Measurements from ENCODE around the gene MAP3K15. TPM values are rescaled to one million over a fixed set of nuclear protein-coding genes. Genes with fewer than 3 reads are reported as not detected.

MAP3K15 gene
- total RNA-seq, 4 donors from 2014 or later: not detected

- Histone ChIP-seq H3K27me3 (no peaks in the 10 kb centered on the region), H3K36me3 (no peaks in the 10 kb centered on the region), H3K27ac (no peak overlapping the region), H3K9me3 (no peaks in the 10 kb centered on the region), H3K4me1 (no peaks in the 10 kb centered on the region), H3K4me3 (replicated peaks in 1 of 3) (peak overlapping the region in 1 of 3 donors; percentile 12)
- peak; percentile 66 to 74 for DNase-seq
- TF ChIP-seq POLR2A (IDR thresholded peaks at IDR 0.05) (no peak), CTCF (IDR thresholded peaks at IDR 0.05) (peak; percentile 13 to 73 (median 56))
- intact Hi-C loops (cut with DNase I): loop anchor here (10.0 kb wide), 2 partner anchors 153 to 523 kb away; no protein-coding TSS in a partner anchor
- WGBS, 2 donors: 0 to 3% methylated on average over 5 to 9 of the region's 9 CpGs
Observed at GRCh38 chrX:19372170-19372546, 143.2 kb downstream of the MAP3K15 start.

- Histone ChIP-seq H3K4me1 (no peaks in the 10 kb centered on the region), H3K4me3 (replicated peaks in 1 of 3) (no peak overlapping the region), H3K9me3 (no peaks in the 10 kb centered on the region), H3K27ac (no peak overlapping the region), H3K27me3 (no peaks in the 10 kb centered on the region), H3K36me3 (no peaks in the 10 kb centered on the region)
- intact Hi-C loops (cut with DNase I): loop anchor here (10.0 kb wide), 2 partner anchors 155 to 525 kb away; no protein-coding TSS in a partner anchor
- TF ChIP-seq CTCF (IDR thresholded peaks at IDR 0.05) (no peak), POLR2A (IDR thresholded peaks at IDR 0.05) (no peak)
- DNase-seq: no peak
- 84 to 91% methylated on average over 5 of the region's 5 CpGs for WGBS, 2 donors
Observed at GRCh38 chrX:19370061-19370460, 145.2 kb downstream of the MAP3K15 start.

GRCh38 chrX:19368576-19368975 is 146.7 kb downstream of the MAP3K15 start:
- Histone ChIP-seq H3K9me3 (no peaks in the 10 kb centered on the region), H3K4me3 (replicated peaks in 1 of 3) (no peak overlapping the region), H3K36me3 (no peaks in the 10 kb centered on the region), H3K27me3 (no peaks in the 10 kb centered on the region), H3K27ac (no peak overlapping the region), H3K4me1 (no peaks in the 10 kb centered on the region)
- 95 to 97% methylated on average over 4 of the region's 6 CpGs for WGBS, 2 donors
- no peak for TF ChIP-seq CTCF (IDR thresholded peaks at IDR 0.05)
- intact Hi-C loops (cut with DNase I): no loop called here
- no peak for DNase-seq

- Histone ChIP-seq H3K27ac (no peak overlapping the region), H3K27me3 (no peaks in the 10 kb centered on the region), H3K36me3 (peaks cover 13 to 40% of the 10 kb centered on the region in 2 donors), H3K4me1 (no peaks in the 10 kb centered on the region), H3K4me3 (replicated peaks in 1 of 3) (no peak overlapping the region), H3K9me3 (no peaks in the 10 kb centered on the region)
- no peak for DNase-seq
- WGBS, 2 donors: 76 to 100% methylated on average over 2 to 4 of the region's 4 CpGs
- TF ChIP-seq POLR2A (IDR thresholded peaks at IDR 0.05): no peak
- intact Hi-C loops (cut with DNase I): no loop called here
Observed at GRCh38 chrX:19361701-19362100, 153.6 kb downstream of the MAP3K15 start.

- H3K36me3 ChIP-seq: peaks cover 14 to 48% of the 10 kb centered on the region in 2 donors
- 86 to 91% methylated on average over 5 to 6 of the region's 6 CpGs for WGBS, 2 donors
- H3K4me3 ChIP-seq (replicated peaks in 1 of 3): no peak overlapping the region
- TF ChIP-seq CTCF (IDR thresholded peaks at IDR 0.05): no peak
- TF ChIP-seq POLR2A (IDR thresholded peaks at IDR 0.05): no peak
- H3K27ac ChIP-seq: no peak overlapping the region
- H3K4me1 ChIP-seq: no peaks in the 10 kb centered on the region
- no peak for DNase-seq
- no peaks in the 10 kb centered on the region for H3K27me3 ChIP-seq
- intact Hi-C loops (cut with DNase I): no loop called here
- no peaks in the 10 kb centered on the region for H3K9me3 ChIP-seq
Observed at GRCh38 chrX:19360903-19361302, 154.4 kb downstream of the MAP3K15 start.

GRCh38 chrX:19358521-19358920 is 156.8 kb downstream of the MAP3K15 start:
- no peak for DNase-seq

More at GRCh38 chrX:19358521-19358920, 156.8 kb downstream of the MAP3K15 start:
- Histone ChIP-seq H3K27ac (no peak overlapping the region), H3K27me3 (no peaks in the 10 kb centered on the region), H3K9me3 (no peaks in the 10 kb centered on the region), H3K4me3 (replicated peaks in 1 of 3) (no peak overlapping the region), H3K4me1 (no peaks in the 10 kb centered on the region), H3K36me3 (peaks cover 14 to 62% of the 10 kb centered on the region in 2 donors)
- intact Hi-C loops (cut with DNase I): no loop called here
- WGBS, 2 donors: 94 to 95% methylated on average over 7 of the region's 7 CpGs
- TF ChIP-seq CTCF (IDR thresholded peaks at IDR 0.05) (no peak), POLR2A (IDR thresholded peaks at IDR 0.05) (no peak)
